Karpas-422 (cell line): ENCODE measurements around the gene GATA3. TPM values are rescaled to one million over a fixed set of nuclear protein-coding genes. Genes with fewer than 3 reads are reported as not detected.

Source experiments
- DNase-seq: peaks from one replicate; pipeline ENCODE4 v3.0.0-alpha.2; 2015
- H2AFZ ChIP-seq: fragments of 200-600 bp; sonication (generic); 2 replicates; pipeline ENCODE4 v1.6.1; 2014; ENCODE audit warnings: antibody characterized with exemption, low read length, mixed read lengths
- H3K27ac ChIP-seq: fragments of 200-600 bp; sonication (generic); 2 replicates; pipeline ENCODE4 v1.5.1; 2014; ENCODE audit warnings: mild to moderate bottlenecking, low read length, moderate library complexity
- H3K27me3 ChIP-seq: fragments of 200-600 bp; sonication (generic); 2 replicates; pipeline ENCODE4 v1.6.1; 2014; ENCODE audit warnings: low read length, mixed read lengths
- H3K36me3 ChIP-seq: fragments of 200-600 bp; sonication (generic); 2 replicates; pipeline ENCODE4 v1.6.1; 2014; ENCODE audit warnings: low read length, mixed read lengths; ENCODE audit not compliant: insufficient read depth
- H3K4me1 ChIP-seq: fragments of 200-600 bp; sonication (generic); 2 replicates; pipeline ENCODE4 v1.6.1; 2014; ENCODE audit warnings: mild to moderate bottlenecking, low read length, mixed read lengths
- H3K4me2 ChIP-seq: fragments of 200-600 bp; sonication (generic); 2 replicates; pipeline ENCODE4 v1.6.1; 2014; ENCODE audit warnings: low read length, low read depth, mild to moderate bottlenecking; ENCODE audit not compliant: poor library complexity, severe bottlenecking
- H3K4me3 ChIP-seq: fragments of 200-600 bp; sonication (generic); 2 replicates; pipeline ENCODE4 v1.5.1; 2014; ENCODE audit warnings: mild to moderate bottlenecking, antibody characterized with exemption, low read length, mixed read lengths
- H3K79me2 ChIP-seq: fragments of 200-600 bp; sonication (generic); 2 replicates; pipeline ENCODE4 v1.6.1; 2014; ENCODE audit warnings: mild to moderate bottlenecking, low read length, mixed read lengths
- H3K9ac ChIP-seq: fragments of 200-600 bp; sonication (generic); 2 replicates; pipeline ENCODE4 v1.6.0; 2014; ENCODE audit warnings: low read length
- H3K9me2 ChIP-seq: fragments of 200-600 bp; sonication (generic), shearing (Covaris generic); replicated peaks from 2 replicates; pipeline ENCODE4 v1.6.0; 2014; ENCODE audit warnings: mild to moderate bottlenecking, low read length, moderate library complexity; ENCODE audit not compliant: insufficient read depth
- H3K9me3 ChIP-seq: fragments of 300-700, 200-600 bp; sonication (generic); 2 replicates; pipeline ENCODE4 v1.6.1; 2014; ENCODE audit warnings: low read length, mixed read lengths
- H4K20me1 ChIP-seq: fragments of 200-600 bp; sonication (generic); 2 replicates; pipeline ENCODE4 v1.6.1; 2014; ENCODE audit warnings: mild to moderate bottlenecking, antibody characterized with exemption, low read length, low read depth; ENCODE audit not compliant: insufficient read depth
- total RNA-seq: library from RNA; depleted of rRNA; stranded (reverse); fragments of >200 nt; shearing (Covaris generic); gene quantifications from 2 replicates; pipeline ENCODE4 v1.2.3, GENCODE V29; 2014; ENCODE audit warnings: low replicate concordance

GATA3 gene
- total RNA-seq, 1 experiment from 2014 or later, result not detected

DNA sequence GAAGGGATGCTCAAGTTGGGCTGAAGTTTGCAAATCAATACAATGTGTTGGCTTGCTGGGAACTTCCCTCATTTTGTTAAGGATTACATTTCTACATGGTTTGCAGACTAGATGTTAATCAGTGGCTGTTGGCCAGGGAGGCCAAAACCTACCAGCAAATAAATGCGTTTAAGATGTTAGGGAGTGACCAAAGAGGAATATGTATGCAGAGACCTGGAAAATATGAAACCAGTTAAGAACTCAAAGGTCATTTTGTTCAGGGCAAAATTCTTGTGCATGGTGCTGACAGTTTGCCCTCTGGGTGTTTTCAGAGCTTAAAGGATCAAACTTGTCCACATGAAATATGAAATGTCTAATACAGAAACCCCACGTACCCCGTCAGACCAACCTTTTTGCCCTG is 30.3 kb downstream of the GATA3 start:
- Histone ChIP-seq H3K9me2 (no peaks in the 10 kb centered on the region), H3K27ac (no peak overlapping the region), H3K9me3 (no peaks in the 10 kb centered on the region), H3K27me3 (no peaks in the 10 kb centered on the region), H3K79me2 (no peaks in the 10 kb centered on the region), H3K9ac (no peak overlapping the region), H4K20me1 (no peaks in the 10 kb centered on the region), H3K4me2 (no peak overlapping the region), H3K4me1 (no peaks in the 10 kb centered on the region), H3K36me3 (no peaks in the 10 kb centered on the region), H3K4me3 (no peak overlapping the region), H2AFZ (no peak overlapping the region)
- DNase-seq, result no peak

- Histone ChIP-seq H3K4me3 (no peak overlapping the region), H3K79me2 (no peaks in the 10 kb centered on the region), H3K36me3 (no peaks in the 10 kb centered on the region), H3K27me3 (no peaks in the 10 kb centered on the region), H4K20me1 (no peaks in the 10 kb centered on the region), H2AFZ (no peak overlapping the region), H3K9me3 (no peaks in the 10 kb centered on the region), H3K9me2 (no peaks in the 10 kb centered on the region), H3K4me1 (no peaks in the 10 kb centered on the region), H3K4me2 (no peak overlapping the region), H3K9ac (no peak overlapping the region), H3K27ac (no peak overlapping the region)
- no peak for DNase-seq
Measured at GRCh38 chr10:8085251-8085650, 30.8 kb downstream of the GATA3 start.

DNA sequence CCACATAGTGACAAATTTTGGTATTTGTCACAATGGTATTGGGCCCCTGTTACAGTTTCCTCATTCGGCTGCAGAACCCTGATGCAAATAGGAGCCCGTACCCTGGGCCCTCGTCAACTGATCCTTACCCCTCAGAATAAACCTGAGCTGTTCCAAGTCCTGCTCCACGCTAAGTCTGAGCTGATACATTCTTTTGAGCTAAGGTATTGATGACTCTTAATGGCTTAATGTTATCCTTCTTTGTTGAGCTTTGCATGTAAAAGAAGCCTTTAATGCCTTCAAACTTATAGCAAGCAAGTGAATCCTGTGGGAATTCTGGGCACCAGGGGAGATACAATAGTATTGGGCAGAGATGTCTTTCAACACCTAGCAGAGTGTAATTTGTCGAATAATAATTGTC is 31.8 kb downstream of the GATA3 start:
- H3K27me3 ChIP-seq, result no peaks in the 10 kb centered on the region

GRCh38 chr10:8088504-8088903 is 34.0 kb downstream of the GATA3 start:
- Histone ChIP-seq H3K27me3 (no peaks in the 10 kb centered on the region), H3K79me2 (no peaks in the 10 kb centered on the region), H2AFZ (no peak overlapping the region), H3K9ac (no peak overlapping the region), H3K9me3 (no peaks in the 10 kb centered on the region), H3K9me2 (no peaks in the 10 kb centered on the region), H4K20me1 (no peaks in the 10 kb centered on the region), H3K4me1 (no peaks in the 10 kb centered on the region), H3K4me3 (no peak overlapping the region), H3K27ac (no peak overlapping the region), H3K36me3 (no peaks in the 10 kb centered on the region), H3K4me2 (no peak overlapping the region)
- DNase-seq, result no peak

More for the DNA sequence above, 31.8 kb downstream of the GATA3 start:
- no peak overlapping the region for H2AFZ ChIP-seq
- no peak overlapping the region for H3K4me3 ChIP-seq
- H3K9me3 ChIP-seq, result no peaks in the 10 kb centered on the region
- no peak overlapping the region for H3K9ac ChIP-seq
- no peaks in the 10 kb centered on the region for H3K4me1 ChIP-seq
- H3K9me2 ChIP-seq, result no peaks in the 10 kb centered on the region
- no peaks in the 10 kb centered on the region for H3K36me3 ChIP-seq
- DNase-seq, result no peak
- H3K79me2 ChIP-seq, result no peaks in the 10 kb centered on the region
- H4K20me1 ChIP-seq, result no peaks in the 10 kb centered on the region
- no peak overlapping the region for H3K4me2 ChIP-seq
- no peak overlapping the region for H3K27ac ChIP-seq

DNA sequence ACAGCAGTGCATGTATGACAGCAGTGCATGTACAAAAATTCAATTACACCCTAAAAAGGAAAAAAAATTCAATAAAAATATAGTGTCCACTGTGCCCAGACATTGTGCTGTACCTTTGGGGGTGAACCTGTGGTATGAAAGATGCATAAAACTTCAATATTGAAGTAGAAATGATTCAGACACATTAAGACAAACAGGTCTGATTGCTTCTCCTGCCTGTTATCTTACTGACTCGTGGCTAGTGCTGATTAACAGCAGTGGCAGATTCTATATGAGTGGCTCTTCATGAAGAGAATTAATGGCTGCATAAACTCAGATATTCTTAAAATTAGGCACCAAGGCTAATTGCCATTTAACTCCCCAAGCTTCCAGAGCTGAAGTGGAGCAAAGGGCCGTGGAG is 37.9 kb downstream of the GATA3 start:
- no peaks in the 10 kb centered on the region for H3K9me3 ChIP-seq
- DNase-seq, result no peak
- no peaks in the 10 kb centered on the region for H3K4me1 ChIP-seq
- no peaks in the 10 kb centered on the region for H3K79me2 ChIP-seq
- H3K4me3 ChIP-seq, result no peak overlapping the region
- H4K20me1 ChIP-seq, result no peaks in the 10 kb centered on the region
- H3K9me2 ChIP-seq, result no peaks in the 10 kb centered on the region
- no peak overlapping the region for H3K9ac ChIP-seq
- no peaks in the 10 kb centered on the region for H3K36me3 ChIP-seq
- no peak overlapping the region for H2AFZ ChIP-seq
- no peaks in the 10 kb centered on the region for H3K27me3 ChIP-seq
- H3K27ac ChIP-seq, result no peak overlapping the region
- no peak overlapping the region for H3K4me2 ChIP-seq

- no peaks in the 10 kb centered on the region for H3K27me3 ChIP-seq
- H2AFZ ChIP-seq, result no peak overlapping the region
- no peaks in the 10 kb centered on the region for H3K9me3 ChIP-seq
- DNase-seq, result no peak
- H3K79me2 ChIP-seq, result no peaks in the 10 kb centered on the region
- no peaks in the 10 kb centered on the region for H3K4me1 ChIP-seq
- H3K4me2 ChIP-seq, result no peak overlapping the region
- H3K36me3 ChIP-seq, result no peaks in the 10 kb centered on the region
- H3K9ac ChIP-seq, result no peak overlapping the region
- no peak overlapping the region for H3K27ac ChIP-seq
- no peak overlapping the region for H3K4me3 ChIP-seq
- no peaks in the 10 kb centered on the region for H4K20me1 ChIP-seq
- no peaks in the 10 kb centered on the region for H3K9me2 ChIP-seq
Measured at GRCh38 chr10:8095959-8096358, 41.5 kb downstream of the GATA3 start.

DNA sequence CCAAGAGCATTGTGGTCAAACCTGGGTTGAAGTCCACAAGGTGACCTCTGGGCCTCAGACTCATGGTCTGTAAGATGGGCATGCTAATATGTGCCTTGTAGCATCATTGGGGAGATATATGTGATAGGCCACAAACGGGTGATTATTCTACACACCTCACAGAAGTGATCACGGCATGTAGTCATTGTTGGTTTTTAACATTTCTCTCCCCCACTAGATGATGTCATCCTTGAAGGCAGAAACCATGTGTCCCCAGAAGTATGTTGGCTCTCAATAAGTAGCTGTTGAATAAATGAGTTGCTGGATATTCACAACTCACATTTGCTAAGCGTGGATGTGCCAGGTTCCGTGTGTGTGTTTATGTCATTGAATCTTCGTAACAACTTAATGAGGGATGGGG is 42.4 kb downstream of the GATA3 start:
- Histone ChIP-seq H3K36me3 (no peaks in the 10 kb centered on the region), H2AFZ (no peak overlapping the region), H3K27ac (no peak overlapping the region), H3K9ac (no peak overlapping the region), H3K4me2 (no peak overlapping the region), H3K4me3 (no peak overlapping the region), H3K9me3 (no peaks in the 10 kb centered on the region), H3K27me3 (no peaks in the 10 kb centered on the region), H4K20me1 (no peaks in the 10 kb centered on the region), H3K9me2 (no peaks in the 10 kb centered on the region), H3K4me1 (no peaks in the 10 kb centered on the region), H3K79me2 (no peaks in the 10 kb centered on the region)
- no peak for DNase-seq

- Histone ChIP-seq H3K36me3 (no peaks in the 10 kb centered on the region), H3K79me2 (no peaks in the 10 kb centered on the region), H2AFZ (no peak overlapping the region), H3K27me3 (no peaks in the 10 kb centered on the region), H3K27ac (no peak overlapping the region), H4K20me1 (no peaks in the 10 kb centered on the region), H3K9me3 (no peaks in the 10 kb centered on the region), H3K4me3 (no peak overlapping the region), H3K9ac (no peak overlapping the region), H3K4me2 (no peak overlapping the region), H3K4me1 (no peaks in the 10 kb centered on the region), H3K9me2 (no peaks in the 10 kb centered on the region)
- DNase-seq, result no peak
Measured at GRCh38 chr10:8100366-8100765, 45.9 kb downstream of the GATA3 start.
